Fibroblast of upper back skin (primary cell): ENCODE data around the gene SPSB2.

Experiments
- DNase-seq: peaks from one replicate; pipeline ENCODE4 v3.0.0-alpha.2; 2013

SPSB2 gene

DNA sequence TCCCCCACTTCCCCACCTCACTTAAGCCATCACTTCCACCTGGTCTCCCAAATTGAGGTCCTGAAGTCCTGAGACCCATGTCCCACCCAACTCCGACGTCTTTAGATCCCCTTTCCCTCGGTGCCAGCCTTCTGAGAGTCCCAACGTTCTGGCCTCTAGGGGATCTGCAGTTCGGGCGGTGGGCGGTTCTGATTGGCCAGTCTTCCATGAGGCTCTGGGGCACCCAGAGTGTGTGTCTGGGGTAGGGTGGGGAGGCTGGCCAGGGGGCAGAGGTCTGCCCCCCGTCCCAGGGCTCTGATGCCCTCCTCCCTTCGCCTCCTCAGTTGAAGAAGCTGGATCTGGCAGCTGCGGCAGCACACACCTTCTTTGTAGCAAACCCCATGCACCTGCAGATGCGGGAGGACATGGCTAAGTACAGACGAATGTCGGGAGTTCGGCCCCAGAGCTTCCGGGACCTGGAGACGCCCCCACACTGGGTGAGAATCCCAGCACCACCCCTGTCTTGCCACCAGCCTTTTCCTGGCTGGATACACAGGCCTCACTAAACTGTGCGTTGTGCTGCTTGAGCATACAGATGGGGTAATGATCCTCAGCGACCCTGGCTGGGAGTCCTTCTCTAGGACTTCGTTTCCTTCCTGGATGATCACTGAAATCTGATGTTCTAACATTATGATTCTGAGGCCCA, 43.4 kb downstream of the SPSB2 start:
- DNase-seq: no peak

- peak; percentile 57 for DNase-seq
Observed at GRCh38 chr12:6828781-6829535, 44.1 kb downstream of the SPSB2 start.

- DNase-seq: peak; percentile 54
Observed at GRCh38 chr12:6827982-6828780, 44.9 kb downstream of the SPSB2 start, which contains the start of gene P3H3. TSS of gene P3H3 (plus strand) at chr12:6828407. CDS start at chr12:6828441, 34 bp downstream.

GRCh38 chr12:6827437-6827911, 45.6 kb downstream of the SPSB2 start:
- peak; percentile 86 for DNase-seq

- DNase-seq: no peak
Observed at GRCh38 chr12:6826734-6827436, 46.2 kb downstream of the SPSB2 start.

- DNase-seq: no peak
Observed at GRCh38 chr12:6826125-6826733, 46.9 kb downstream of the SPSB2 start.

DNA sequence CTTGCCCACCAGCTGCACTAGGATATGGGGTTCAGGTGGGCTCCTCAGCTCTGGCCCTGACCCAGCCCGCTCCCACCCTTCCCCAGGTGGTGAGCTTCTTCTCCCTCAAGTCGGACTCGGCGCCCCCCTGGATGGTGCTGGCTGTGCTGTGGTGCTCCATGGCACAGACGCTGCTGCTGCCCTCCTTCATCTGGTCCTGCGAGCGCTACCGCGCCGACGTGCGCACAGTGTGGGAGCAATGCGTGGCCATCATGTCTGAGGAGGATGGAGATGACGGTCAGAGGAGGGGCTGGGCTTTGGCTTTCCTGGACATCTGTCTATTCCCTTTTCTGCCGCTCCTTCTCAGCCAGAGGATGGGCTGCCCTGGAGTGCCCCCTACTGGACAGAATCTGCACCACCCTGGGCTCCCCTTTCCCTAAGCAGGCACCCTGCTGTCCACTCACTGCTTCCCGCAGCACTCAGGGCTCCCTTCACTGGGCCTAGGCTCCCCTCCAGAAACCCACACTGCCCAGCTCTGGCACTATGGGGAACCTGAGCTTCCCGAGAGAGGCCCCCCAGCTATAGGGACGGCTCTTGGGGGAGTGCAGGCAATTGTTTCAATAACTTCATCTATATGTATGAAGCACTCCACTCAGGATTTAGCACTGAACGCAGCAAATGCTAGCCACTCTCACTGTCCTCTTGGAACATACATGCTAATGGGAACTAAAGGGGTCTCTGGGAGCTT, 47.5 kb downstream of the SPSB2 start:
- DNase-seq: peak; percentile 85

DNA sequence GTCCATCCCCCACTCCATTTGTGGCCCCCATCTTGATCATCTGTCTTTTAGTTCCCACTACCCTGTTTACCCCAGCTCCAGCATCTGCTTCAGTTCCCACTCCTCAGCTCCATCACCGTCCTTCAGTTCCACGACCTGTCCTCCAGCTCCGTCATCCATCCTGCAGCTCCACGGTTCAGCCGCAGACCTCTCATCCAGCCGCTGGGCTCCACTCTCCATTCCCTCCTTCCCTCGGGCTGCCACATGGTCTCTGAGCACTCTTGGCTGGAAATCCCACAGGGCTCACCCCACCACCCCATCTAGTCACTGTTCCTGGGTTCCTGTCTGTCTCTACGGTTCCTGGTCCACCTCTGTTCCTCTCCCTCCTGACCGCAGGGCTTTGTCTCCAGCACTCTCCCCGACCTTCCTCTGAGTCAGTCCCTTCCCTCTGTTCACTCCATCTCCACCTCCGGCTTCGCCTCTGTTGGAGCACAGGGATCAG, 48.2 kb downstream of the SPSB2 start:
- peak; percentile 45 for DNase-seq

- DNase-seq: no peak
Observed at GRCh38 chr12:6824085-6824775, 48.9 kb downstream of the SPSB2 start.

DNA sequence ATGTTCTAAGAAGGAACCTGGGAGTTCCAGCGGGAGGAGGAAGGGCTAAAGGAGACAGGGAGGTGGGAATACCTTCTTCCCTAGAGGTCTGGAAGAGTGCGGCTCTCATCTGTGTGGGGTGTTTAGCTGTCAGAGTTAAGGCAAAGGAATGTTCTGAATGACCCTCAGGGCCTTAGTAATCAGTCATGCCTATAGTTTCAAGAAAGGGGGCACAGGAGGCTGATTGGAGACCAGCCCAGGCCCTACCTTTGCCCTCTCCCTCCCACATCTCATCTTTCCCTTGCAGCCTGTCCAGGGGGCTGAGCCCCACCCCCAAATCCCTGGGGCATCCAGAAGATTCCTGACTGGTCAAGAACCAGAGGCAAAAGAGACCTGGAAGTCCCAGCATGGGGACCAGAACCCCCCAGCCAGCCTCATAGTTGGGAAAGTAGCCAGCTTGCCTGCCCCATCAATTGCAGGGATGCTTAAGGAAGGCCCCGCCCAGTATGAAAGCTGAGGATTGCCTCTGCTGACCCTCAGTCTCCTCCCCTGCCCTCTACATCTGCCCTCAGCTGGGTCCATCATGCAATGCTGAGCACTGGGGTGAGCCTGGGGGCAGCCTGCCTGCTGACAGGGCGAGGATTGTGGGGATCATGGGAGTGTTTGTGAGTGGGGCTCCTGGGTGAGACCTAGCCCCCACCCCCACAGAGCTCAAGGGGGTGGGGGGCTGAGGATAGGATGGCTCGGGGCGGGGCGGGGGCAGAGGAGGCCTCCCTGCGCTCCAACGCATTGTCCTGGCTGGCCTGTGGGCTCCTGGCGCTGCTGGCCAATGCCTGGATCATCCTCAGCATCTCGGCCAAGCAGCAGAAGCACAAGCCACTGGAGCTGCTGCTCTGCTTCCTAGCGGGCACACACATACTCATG, 49.7 kb downstream of the SPSB2 start:
- DNase-seq: no peak

GRCh38 chr12:6822426-6823135, 50.5 kb downstream of the SPSB2 start:
- DNase-seq: no peak

- DNase-seq: peak; percentile 45
Observed at GRCh38 chr12:6821591-6822425, 51.3 kb downstream of the SPSB2 start, which contains the start of gene GPR162. TSS of gene GPR162 (plus strand) at chr12:6821821. CDS start at chr12:6823899, 2,078 bp downstream.
